Activated CD8-positive, alpha-beta memory T cell treated with anti-CD3 and anti-CD28 coated beads for 1 hour (primary cell): ENCODE data around the gene ABCA7.
"Not testable (repeated sequence)": the region's sequence is repeated elsewhere in the genome, so short reads cannot be mapped to it uniquely, and the experiment has no call there.

Source experiments
- DNase-seq, 2 donors: peaks; one replicate each; pipeline ENCODE4 v3.0.0-alpha.2; 2020; ENCODE audit warnings: low read depth in 1 of 2; ENCODE audit errors: extremely low read depth in 1 of 2

Gene ABCA7

DNA sequence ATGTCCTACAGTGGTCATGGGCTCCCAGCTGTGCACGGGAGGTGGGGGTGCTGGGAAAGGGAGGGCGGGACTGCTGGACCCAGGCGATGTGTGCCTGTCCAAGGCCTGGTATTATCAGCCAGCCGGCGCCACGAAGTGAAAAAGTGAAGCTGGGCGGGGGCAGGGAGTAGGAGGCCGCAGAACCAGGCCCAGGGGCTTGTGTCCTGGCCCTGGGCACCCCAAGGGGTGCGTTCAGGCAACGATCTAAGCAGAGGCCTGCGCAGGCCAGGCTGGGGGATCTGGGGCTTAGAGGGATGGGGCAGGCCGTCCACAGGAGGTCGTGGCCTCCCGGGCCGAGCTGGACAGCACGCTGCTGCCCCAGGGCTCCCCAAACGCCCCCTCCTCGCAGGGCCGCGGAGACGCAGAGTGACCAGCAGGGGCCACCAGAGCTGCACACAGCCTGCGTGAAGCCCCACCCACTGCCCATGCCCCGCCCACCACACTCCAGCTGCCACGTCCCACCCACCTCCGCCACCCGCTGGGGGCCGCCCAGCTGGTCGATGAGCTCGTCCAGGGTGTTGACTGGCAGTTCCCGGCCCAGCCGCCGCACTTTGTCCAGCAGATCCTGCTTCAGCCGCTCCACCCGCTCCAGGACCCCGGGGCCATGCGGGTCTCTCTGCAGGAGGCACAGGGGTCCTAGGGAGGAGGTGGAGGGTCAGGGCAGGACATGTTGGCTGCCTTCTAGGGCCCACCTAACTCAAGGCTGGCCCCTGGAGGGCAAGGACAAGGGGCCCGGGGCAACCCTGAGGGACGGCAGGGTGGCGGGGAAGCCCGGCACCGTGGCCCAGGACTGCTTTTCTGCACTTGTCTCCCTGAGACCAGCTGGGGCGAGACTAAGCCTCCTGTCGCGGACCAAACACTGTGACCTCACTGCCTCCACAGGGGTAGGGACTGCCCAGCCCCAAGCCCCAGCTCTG lies 73.4 kb downstream of the ABCA7 start:
- DNase-seq, result peak; percentile 70 to 74

DNA sequence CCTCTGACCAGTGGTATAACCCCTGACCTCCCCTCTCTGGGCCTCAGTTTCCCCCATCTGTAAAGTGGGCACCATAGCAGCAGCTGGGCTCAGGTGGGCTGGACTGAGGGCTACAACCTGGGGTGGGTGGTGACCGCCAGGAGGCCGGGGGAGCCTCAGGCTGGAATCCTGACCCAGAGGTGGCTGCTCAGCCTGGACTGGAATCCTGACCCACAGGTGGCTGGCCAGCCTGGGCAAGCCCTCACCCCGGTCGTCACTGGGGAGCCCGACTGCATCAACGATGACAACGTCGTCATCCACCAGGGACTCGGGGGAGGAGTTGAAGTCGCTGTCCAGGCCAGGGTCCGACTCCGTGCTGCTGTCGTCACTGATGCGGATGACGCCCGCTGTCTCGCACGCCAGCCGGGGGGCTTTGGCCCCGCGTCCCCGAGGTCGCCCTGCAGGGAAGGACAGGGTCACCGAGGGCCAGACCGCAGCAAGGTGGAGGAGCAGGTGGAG lies 74.1 kb downstream of the ABCA7 start:
- no peak for DNase-seq

DNA sequence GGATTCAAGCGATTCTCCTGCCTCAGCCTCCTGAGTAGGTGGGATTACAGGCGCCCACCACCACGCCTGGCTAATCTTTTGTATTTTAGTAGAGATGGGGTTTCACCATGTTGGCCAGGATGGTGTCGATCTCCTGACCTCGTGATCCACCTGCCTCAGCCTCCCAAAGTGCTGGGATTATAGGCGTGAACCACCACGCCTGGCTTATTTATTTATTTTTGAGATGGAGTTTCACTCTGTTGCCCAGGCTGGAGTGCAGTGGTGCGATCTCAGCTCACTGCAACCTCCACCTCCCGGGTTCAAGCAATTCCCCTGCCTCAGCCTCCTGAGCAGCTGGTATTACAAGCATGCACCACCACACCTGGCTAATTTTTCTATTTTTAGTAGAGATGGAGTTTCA lies 74.8 kb downstream of the ABCA7 start:
- DNase-seq, result not testable (repeated sequence)
